GM12892 (cell line): Measurements from ENCODE around the gene LHFPL2.

Experiments used
- POLR2A ChIP-seq: IDR thresholded peaks from 2 replicates; pipeline ENCODE4 v1.6.1; 2011; ENCODE audit warnings: low read depth, low read length, control low read depth
- POLR2AphosphoS5 ChIP-seq: IDR thresholded peaks from 2 replicates; pipeline ENCODE4 v1.6.1; 2011; ENCODE audit warnings: low read depth, low read length, control low read depth
- TAF1 ChIP-seq: IDR thresholded peaks from 2 replicates; pipeline ENCODE4 v1.6.1; 2011; ENCODE audit warnings: low read depth, mild to moderate bottlenecking, control low read depth, low read length, borderline replicate concordance

- TF ChIP-seq TAF1 (no peak), POLR2A (no peak), POLR2AphosphoS5 (no peak)
These were observed 81.7 kb downstream of the LHFPL2 start for GRCh38 chr5:78566747-78567425.
